ENCODE data around the gene PIAS1. TPM values are rescaled to one million over a fixed set of nuclear protein-coding genes. Genes with fewer than 3 reads are reported as not detected.

The PIAS1 gene
- total and polyA plus RNA-seq, 9 of the 15 experiments (the other 6 are each of a cell fraction or from before 2014, with no cell fraction given): 18.0 to 59.1 (median 28.5) TPM

DNA sequence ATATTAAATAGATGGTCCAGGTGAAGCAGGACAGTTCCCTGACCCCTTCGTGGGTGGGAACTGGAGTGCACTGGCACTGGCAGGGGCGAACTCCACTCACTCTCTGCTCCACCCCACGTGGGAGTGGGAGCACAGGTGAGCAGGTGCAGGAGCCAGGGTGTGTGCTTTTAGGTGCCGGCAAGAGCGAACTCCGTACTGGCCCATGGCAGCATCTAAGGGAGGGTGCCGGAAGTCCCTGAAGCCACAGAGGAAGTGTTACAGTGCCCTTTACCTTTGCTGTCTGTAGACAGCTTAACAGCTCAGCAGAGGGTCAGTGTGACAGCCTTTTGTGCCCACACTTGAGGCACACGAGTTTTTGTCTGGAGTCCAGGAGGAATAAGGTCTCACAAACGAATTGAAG lies 26.7 kb upstream of the PIAS1 start:
- DNase-seq (ENCODE audit: extremely low read depth in 1 of 4, low spot score in 3 of 4) (no peak), FAIRE-seq (no peak), ATAC-seq (no peak)
- Histone ChIP-seq H3K9me3 (replicated peaks; ENCODE audit: control insufficient read depth, insufficient read depth, low read depth, low read length) (no peaks in the 10 kb centered on the region; the same call in 1 of the 2 replicates), H2AFZ (ENCODE audit: low read depth, low read length) (no peak overlapping the region), H3K4me1 (replicated peaks in 1 of 2; ENCODE audit: control insufficient read depth in 2 of 2, insufficient read depth in 2 of 2, low read length in 2 of 2) (no peaks in the 10 kb centered on the region; a peak in 1 of 5 replicates), H3K9me1 (ENCODE audit: control insufficient read depth, insufficient read depth, low read length) (no peaks in the 10 kb centered on the region), H3K27ac (ENCODE audit: extremely low read depth, low read depth, low read length) (no peak overlapping the region), H3K9ac (ENCODE audit: insufficient read depth in 1 of 2, low read depth in 2 of 2, low read length in 2 of 2) (no peak overlapping the region), H4K20me1 (replicated peaks; ENCODE audit: control insufficient read depth, insufficient read depth, low read length) (no peaks in the 10 kb centered on the region), H3K4me3 (no peak overlapping the region), H3K27me3 (ENCODE audit: control insufficient read depth in 2 of 2, insufficient read depth in 2 of 2, low read length in 2 of 2) (peaks cover 0 to 6% of the 10 kb centered on the region in 2 experiments; a peak in 3 of 5 replicates), H3K79me2 (ENCODE audit: control insufficient read depth, insufficient read depth, low read length) (no peaks in the 10 kb centered on the region), H3K36me3 (ENCODE audit: control insufficient read depth, insufficient read depth, low read length) (no peaks in the 10 kb centered on the region), H3K4me2 (ENCODE audit: insufficient read depth, low read length) (no peak overlapping the region)
- ChIA-PET POLR2A (no interaction called here), CTCF (ENCODE audit: low intra/inter-chr PET ratio) (no interaction called here)
- no peak for TF ChIP-seq TCFL5 (CRISPR knock-in tag; conservative IDR thresholded peaks at IDR 0.05)
- TF ChIP-seq RCOR1 (IDR thresholded peaks at IDR 0.05; ENCODE audit: borderline replicate concordance in 1 of 2, low read depth in 2 of 2, low read length in 2 of 2): no peak
- TF ChIP-seq FOSL1 (tag; conservative IDR thresholded peaks at IDR 0.05): no peak
- no peak for TF ChIP-seq ZNF444 (CRISPR knock-in tag; IDR thresholded peaks at IDR 0.05)
- TF ChIP-seq HDAC3 (IDR thresholded peaks at IDR 0.05; ENCODE audit: borderline replicate concordance, partially characterized antibody): no peak
- TF ChIP-seq BRD9 (IDR thresholded peaks at IDR 0.05; ENCODE audit: low read depth, partially characterized antibody): no peak
- TF ChIP-seq, protein P1, sequence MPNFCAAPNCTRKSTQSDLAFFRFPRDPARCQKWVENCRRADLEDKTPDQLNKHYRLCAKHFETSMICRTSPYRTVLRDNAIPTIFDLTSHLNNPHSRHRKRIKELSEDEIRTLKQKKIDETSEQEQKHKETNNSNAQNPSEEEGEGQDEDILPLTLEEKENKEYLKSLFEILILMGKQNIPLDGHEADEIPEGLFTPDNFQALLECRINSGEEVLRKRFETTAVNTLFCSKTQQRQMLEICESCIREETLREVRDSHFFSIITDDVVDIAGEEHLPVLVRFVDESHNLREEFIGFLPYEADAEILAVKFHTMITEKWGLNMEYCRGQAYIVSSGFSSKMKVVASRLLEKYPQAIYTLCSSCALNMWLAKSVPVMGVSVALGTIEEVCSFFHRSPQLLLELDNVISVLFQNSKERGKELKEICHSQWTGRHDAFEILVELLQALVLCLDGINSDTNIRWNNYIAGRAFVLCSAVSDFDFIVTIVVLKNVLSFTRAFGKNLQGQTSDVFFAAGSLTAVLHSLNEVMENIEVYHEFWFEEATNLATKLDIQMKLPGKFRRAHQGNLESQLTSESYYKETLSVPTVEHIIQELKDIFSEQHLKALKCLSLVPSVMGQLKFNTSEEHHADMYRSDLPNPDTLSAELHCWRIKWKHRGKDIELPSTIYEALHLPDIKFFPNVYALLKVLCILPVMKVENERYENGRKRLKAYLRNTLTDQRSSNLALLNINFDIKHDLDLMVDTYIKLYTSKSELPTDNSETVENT (CRISPR knock-in tag; IDR thresholded peaks at IDR 0.05): no peak
- TF ChIP-seq STAT5A (IDR thresholded peaks at IDR 0.05; ENCODE audit: borderline replicate concordance, low read length): no peak
- no peak for TF ChIP-seq KLF10 (CRISPR knock-in tag; IDR thresholded peaks at IDR 0.05)
- TF ChIP-seq MECOM (CRISPR knock-in tag; IDR thresholded peaks at IDR 0.05): no peak
- TF ChIP-seq ZBTB11 (CRISPR knock-in tag; IDR thresholded peaks at IDR 0.05): no peak
- TF ChIP-seq, protein P2, sequence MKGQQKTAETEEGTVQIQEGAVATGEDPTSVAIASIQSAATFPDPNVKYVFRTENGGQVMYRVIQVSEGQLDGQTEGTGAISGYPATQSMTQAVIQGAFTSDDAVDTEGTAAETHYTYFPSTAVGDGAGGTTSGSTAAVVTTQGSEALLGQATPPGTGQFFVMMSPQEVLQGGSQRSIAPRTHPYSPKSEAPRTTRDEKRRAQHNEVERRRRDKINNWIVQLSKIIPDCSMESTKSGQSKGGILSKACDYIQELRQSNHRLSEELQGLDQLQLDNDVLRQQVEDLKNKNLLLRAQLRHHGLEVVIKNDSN (CRISPR knock-in tag; IDR thresholded peaks at IDR 0.05): no peak
- TF ChIP-seq ZBED1 (IDR thresholded peaks at IDR 0.05): no peak
- no TSS peak for BruUV-seq (replicated peaks)
- intact Hi-C loops (cut with micrococcal nuclease) (no loop called here), in situ Hi-C loops (cut with MboI) (no loop called here)
- WGBS (ENCODE audit: insufficient coverage, low coverage, missing lambda C conversion rate): 24% methylated on average over 9 of the region's 9 CpGs

All from K562 (cell line).